ENCODE results near the gene PDCD5. TPM values are rescaled to one million over a fixed set of nuclear protein-coding genes. Genes with fewer than 3 reads are reported as not detected.

The PDCD5 gene
- total and polyA plus RNA-seq, 2 experiments from 2014 or later = 77.8 to 436 TPM

DNA sequence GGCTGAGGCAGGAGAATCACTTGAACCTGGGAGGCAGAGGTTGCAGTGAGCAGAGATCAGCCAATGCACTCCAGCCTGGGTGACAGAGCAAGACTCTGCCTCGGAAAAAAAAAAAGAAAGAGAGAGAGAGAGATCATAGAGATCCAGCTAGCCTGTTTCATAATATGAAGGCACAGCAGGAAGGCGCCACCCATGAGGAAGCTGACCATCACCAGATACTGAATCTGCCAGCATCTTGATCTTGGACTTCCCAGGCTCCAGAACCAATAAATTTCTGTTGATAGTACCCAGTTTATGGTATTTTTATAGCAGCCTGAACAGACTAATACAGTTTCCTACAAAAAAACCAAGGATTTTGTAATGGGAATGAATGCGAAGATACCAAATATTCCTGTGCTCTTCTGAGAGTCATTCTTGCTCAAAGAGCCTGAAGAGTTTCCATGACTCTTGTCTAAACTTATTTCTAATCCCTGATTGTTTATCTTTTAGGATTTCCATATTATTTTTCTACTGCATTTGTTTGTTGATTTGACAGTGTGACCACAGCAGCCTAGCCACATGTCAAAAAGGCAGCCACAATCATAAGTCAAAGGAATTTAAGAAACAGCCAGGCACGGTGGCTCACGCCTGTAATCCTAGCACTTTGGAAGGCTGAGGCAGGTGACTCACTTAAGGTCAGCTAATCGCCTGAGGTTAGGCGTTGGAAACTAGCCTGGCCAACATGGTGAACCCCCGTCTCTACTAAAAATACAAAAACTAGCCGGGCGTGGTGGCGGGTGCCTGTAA lies 37.7 kb upstream of the PDCD5 start:
- H3K4me2 ChIP-seq = no peak overlapping the region
- peaks cover 9% of the 10 kb centered on the region for H3K27me3 Mint-ChIP-seq (ENCODE audit: insufficient read depth, low read depth, poor library complexity)
- no peaks in the 10 kb centered on the region for H3K4me1 ChIP-seq (ENCODE audit: insufficient read depth)
- H3K27ac ChIP-seq (ENCODE audit: low read depth) = no peak overlapping the region
- no peaks in the 10 kb centered on the region for H3K4me1 Mint-ChIP-seq
- no peak for DNase-seq (ENCODE audit: low spot score)
- H3K4me3 Mint-ChIP-seq = no peak overlapping the region
- no peak overlapping the region; the same call in 1 of the 2 replicates for H2AFZ ChIP-seq
- H3K36me3 Mint-ChIP-seq (ENCODE audit: low read depth) = no peaks in the 10 kb centered on the region
- H3K9me2 ChIP-seq (ENCODE audit: insufficient read depth) = 0 out of 2 replicates have a peak, but pooled peaks cover 2% of the 10 kb centered on the region
- no peaks in the 10 kb centered on the region for H3F3A ChIP-seq (replicated peaks; ENCODE audit: low read depth)
- H3K9me3 Mint-ChIP-seq = no peaks in the 10 kb centered on the region; the same call in 2 of the 3 replicates
- H3K27ac Mint-ChIP-seq = no peak overlapping the region
- H3K27me3 ChIP-seq (ENCODE audit: insufficient read depth) = no peaks in the 10 kb centered on the region
- no peaks in the 10 kb centered on the region for H4K20me1 ChIP-seq (replicated peaks; ENCODE audit: insufficient read depth)
- ATAC-seq = no peak
- no peaks in the 10 kb centered on the region for H3K79me2 ChIP-seq (replicated peaks; ENCODE audit: insufficient read depth)
- H3K36me3 ChIP-seq (ENCODE audit: insufficient read depth) = no peaks in the 10 kb centered on the region
- H3K4me3 ChIP-seq = no peak overlapping the region
- TF ChIP-seq EZH2 (IDR thresholded peaks at IDR 0.05; ENCODE audit: low read depth, unreplicated experiment) (no peak), CREB1 (CRISPR knock-in tag; IDR thresholded peaks at IDR 0.05; ENCODE audit: low read depth) (no peak), EZH2phosphoT487 (IDR thresholded peaks at IDR 0.05; ENCODE audit: unreplicated experiment) (no peak), STAT1 (IDR thresholded peaks at IDR 0.05; ENCODE audit: unreplicated experiment) (no peak), POLR2AphosphoS5 (IDR thresholded peaks at IDR 0.05; ENCODE audit: low read depth) (no peak), JUNB (IDR thresholded peaks at IDR 0.05; ENCODE audit: unreplicated experiment) (no peak), ZNF114 (CRISPR knock-in tag; IDR thresholded peaks at IDR 0.05) (no peak), NANOG (IDR thresholded peaks at IDR 0.05; ENCODE audit: borderline replicate concordance) (no peak), ZNF331 (CRISPR knock-in tag; IDR thresholded peaks at IDR 0.05; ENCODE audit: low read depth) (no peak)
- TF ChIP-seq, protein P1, sequence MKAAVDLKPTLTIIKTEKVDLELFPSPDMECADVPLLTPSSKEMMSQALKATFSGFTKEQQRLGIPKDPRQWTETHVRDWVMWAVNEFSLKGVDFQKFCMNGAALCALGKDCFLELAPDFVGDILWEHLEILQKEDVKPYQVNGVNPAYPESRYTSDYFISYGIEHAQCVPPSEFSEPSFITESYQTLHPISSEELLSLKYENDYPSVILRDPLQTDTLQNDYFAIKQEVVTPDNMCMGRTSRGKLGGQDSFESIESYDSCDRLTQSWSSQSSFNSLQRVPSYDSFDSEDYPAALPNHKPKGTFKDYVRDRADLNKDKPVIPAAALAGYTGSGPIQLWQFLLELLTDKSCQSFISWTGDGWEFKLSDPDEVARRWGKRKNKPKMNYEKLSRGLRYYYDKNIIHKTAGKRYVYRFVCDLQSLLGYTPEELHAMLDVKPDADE (IDR thresholded peaks at IDR 0.05) = no peak
- TF ChIP-seq, protein P2, sequence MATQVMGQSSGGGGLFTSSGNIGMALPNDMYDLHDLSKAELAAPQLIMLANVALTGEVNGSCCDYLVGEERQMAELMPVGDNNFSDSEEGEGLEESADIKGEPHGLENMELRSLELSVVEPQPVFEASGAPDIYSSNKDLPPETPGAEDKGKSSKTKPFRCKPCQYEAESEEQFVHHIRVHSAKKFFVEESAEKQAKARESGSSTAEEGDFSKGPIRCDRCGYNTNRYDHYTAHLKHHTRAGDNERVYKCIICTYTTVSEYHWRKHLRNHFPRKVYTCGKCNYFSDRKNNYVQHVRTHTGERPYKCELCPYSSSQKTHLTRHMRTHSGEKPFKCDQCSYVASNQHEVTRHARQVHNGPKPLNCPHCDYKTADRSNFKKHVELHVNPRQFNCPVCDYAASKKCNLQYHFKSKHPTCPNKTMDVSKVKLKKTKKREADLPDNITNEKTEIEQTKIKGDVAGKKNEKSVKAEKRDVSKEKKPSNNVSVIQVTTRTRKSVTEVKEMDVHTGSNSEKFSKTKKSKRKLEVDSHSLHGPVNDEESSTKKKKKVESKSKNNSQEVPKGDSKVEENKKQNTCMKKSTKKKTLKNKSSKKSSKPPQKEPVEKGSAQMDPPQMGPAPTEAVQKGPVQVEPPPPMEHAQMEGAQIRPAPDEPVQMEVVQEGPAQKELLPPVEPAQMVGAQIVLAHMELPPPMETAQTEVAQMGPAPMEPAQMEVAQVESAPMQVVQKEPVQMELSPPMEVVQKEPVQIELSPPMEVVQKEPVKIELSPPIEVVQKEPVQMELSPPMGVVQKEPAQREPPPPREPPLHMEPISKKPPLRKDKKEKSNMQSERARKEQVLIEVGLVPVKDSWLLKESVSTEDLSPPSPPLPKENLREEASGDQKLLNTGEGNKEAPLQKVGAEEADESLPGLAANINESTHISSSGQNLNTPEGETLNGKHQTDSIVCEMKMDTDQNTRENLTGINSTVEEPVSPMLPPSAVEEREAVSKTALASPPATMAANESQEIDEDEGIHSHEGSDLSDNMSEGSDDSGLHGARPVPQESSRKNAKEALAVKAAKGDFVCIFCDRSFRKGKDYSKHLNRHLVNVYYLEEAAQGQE (IDR thresholded peaks at IDR 0.05; ENCODE audit: unreplicated experiment) = no peak
- TF ChIP-seq, protein P3, sequence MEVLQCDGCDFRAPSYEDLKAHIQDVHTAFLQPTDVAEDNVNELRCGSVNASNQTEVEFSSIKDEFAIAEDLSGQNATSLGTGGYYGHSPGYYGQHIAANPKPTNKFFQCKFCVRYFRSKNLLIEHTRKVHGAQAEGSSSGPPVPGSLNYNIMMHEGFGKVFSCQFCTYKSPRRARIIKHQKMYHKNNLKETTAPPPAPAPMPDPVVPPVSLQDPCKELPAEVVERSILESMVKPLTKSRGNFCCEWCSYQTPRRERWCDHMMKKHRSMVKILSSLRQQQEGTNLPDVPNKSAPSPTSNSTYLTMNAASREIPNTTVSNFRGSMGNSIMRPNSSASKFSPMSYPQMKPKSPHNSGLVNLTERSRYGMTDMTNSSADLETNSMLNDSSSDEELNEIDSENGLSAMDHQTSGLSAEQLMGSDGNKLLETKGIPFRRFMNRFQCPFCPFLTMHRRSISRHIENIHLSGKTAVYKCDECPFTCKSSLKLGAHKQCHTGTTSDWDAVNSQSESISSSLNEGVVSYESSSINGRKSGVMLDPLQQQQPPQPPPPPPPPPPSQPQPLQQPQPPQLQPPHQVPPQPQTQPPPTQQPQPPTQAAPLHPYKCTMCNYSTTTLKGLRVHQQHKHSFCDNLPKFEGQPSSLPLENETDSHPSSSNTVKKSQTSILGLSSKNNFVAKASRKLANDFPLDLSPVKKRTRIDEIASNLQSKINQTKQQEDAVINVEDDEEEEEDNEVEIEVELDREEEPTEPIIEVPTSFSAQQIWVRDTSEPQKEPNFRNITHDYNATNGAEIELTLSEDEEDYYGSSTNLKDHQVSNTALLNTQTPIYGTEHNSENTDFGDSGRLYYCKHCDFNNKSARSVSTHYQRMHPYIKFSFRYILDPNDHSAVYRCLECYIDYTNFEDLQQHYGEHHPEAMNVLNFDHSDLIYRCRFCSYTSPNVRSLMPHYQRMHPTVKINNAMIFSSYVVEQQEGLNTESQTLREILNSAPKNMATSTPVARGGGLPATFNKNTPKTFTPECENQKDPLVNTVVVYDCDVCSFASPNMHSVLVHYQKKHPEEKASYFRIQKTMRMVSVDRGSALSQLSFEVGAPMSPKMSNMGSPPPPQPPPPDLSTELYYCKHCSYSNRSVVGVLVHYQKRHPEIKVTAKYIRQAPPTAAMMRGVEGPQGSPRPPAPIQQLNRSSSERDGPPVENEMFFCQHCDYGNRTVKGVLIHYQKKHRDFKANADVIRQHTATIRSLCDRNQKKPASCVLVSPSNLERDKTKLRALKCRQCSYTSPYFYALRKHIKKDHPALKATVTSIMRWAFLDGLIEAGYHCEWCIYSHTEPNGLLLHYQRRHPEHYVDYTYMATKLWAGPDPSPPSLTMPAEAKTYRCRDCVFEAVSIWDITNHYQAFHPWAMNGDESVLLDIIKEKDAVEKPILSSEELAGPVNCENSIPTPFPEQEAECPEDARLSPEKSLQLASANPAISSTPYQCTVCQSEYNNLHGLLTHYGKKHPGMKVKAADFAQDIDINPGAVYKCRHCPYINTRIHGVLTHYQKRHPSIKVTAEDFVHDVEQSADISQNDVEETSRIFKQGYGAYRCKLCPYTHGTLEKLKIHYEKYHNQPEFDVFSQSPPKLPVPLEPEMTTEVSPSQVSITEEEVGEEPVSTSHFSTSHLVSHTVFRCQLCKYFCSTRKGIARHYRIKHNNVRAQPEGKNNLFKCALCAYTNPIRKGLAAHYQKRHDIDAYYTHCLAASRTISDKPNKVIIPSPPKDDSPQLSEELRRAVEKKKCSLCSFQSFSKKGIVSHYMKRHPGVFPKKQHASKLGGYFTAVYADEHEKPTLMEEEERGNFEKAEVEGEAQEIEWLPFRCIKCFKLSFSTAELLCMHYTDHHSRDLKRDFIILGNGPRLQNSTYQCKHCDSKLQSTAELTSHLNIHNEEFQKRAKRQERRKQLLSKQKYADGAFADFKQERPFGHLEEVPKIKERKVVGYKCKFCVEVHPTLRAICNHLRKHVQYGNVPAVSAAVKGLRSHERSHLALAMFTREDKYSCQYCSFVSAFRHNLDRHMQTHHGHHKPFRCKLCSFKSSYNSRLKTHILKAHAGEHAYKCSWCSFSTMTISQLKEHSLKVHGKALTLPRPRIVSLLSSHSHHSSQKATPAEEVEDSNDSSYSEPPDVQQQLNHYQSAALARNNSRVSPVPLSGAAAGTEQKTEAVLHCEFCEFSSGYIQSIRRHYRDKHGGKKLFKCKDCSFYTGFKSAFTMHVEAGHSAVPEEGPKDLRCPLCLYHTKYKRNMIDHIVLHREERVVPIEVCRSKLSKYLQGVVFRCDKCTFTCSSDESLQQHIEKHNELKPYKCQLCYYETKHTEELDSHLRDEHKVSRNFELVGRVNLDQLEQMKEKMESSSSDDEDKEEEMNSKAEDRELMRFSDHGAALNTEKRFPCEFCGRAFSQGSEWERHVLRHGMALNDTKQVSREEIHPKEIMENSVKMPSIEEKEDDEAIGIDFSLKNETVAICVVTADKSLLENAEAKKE (CRISPR knock-in tag; IDR thresholded peaks at IDR 0.05) = no peak
- TF ChIP-seq, protein P4, sequence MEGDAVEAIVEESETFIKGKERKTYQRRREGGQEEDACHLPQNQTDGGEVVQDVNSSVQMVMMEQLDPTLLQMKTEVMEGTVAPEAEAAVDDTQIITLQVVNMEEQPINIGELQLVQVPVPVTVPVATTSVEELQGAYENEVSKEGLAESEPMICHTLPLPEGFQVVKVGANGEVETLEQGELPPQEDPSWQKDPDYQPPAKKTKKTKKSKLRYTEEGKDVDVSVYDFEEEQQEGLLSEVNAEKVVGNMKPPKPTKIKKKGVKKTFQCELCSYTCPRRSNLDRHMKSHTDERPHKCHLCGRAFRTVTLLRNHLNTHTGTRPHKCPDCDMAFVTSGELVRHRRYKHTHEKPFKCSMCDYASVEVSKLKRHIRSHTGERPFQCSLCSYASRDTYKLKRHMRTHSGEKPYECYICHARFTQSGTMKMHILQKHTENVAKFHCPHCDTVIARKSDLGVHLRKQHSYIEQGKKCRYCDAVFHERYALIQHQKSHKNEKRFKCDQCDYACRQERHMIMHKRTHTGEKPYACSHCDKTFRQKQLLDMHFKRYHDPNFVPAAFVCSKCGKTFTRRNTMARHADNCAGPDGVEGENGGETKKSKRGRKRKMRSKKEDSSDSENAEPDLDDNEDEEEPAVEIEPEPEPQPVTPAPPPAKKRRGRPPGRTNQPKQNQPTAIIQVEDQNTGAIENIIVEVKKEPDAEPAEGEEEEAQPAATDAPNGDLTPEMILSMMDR (conservative IDR thresholded peaks at IDR 0.05; ENCODE audit: low read depth in 2 of 2) = no peak

Data from GM23338 (cell line).